Liver (tissue), 1 donor: ENCODE results near the gene TESK2.

Experiments used
- TF ChIP-seq, protein P1 (sequence below): IDR thresholded peaks from 2 replicates; pipeline ENCODE4 v1.6.1; 2016; ENCODE audit warnings: antibody characterized with exemption, mild to moderate bottlenecking
- TF ChIP-seq, protein P2 (sequence below): IDR thresholded peaks from 2 replicates; pipeline ENCODE4 v1.6.1; 2016; ENCODE audit warnings: antibody characterized with exemption

DNA sequence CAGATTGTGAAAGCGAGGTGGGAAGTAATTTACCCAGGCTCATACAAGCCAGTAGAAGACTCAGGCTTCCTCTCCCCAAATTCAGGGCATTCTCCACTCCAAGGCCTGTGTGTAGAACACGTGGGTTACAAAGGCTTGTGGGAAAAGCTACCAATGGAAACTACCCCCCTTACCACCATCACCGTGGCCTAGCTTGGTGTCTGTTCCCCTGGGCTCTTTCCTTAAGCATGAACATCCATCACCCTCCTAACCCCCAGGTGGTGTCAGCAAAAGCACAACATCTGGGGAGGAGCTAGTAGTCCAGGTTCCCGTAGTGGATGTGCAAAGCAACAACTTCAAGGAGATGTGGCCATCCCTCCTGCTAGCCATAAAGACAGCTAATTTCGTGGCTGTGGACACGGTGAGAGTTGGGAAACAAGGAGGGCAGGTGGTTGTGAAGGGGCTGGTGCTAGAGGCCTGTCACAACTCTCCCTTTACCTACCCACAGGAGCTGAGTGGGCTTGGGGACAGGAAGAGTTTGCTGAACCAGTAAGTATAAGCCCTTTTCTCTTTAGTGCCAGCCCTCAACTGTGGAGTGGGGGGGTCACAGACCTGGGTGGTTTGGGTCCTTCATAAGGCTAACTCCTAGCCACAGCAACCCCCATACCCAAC lies 150.0 kb downstream of the TESK2 start:
- TF ChIP-seq, protein P1, sequence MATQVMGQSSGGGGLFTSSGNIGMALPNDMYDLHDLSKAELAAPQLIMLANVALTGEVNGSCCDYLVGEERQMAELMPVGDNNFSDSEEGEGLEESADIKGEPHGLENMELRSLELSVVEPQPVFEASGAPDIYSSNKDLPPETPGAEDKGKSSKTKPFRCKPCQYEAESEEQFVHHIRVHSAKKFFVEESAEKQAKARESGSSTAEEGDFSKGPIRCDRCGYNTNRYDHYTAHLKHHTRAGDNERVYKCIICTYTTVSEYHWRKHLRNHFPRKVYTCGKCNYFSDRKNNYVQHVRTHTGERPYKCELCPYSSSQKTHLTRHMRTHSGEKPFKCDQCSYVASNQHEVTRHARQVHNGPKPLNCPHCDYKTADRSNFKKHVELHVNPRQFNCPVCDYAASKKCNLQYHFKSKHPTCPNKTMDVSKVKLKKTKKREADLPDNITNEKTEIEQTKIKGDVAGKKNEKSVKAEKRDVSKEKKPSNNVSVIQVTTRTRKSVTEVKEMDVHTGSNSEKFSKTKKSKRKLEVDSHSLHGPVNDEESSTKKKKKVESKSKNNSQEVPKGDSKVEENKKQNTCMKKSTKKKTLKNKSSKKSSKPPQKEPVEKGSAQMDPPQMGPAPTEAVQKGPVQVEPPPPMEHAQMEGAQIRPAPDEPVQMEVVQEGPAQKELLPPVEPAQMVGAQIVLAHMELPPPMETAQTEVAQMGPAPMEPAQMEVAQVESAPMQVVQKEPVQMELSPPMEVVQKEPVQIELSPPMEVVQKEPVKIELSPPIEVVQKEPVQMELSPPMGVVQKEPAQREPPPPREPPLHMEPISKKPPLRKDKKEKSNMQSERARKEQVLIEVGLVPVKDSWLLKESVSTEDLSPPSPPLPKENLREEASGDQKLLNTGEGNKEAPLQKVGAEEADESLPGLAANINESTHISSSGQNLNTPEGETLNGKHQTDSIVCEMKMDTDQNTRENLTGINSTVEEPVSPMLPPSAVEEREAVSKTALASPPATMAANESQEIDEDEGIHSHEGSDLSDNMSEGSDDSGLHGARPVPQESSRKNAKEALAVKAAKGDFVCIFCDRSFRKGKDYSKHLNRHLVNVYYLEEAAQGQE: no peak
- TF ChIP-seq, protein P2, sequence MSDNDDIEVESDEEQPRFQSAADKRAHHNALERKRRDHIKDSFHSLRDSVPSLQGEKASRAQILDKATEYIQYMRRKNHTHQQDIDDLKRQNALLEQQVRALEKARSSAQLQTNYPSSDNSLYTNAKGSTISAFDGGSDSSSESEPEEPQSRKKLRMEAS: no peak
